Measurements from ENCODE around the gene ONECUT1. TPM values are rescaled to one million over a fixed set of nuclear protein-coding genes. Genes with fewer than 3 reads are reported as not detected.

The ONECUT1 gene
- total RNA-seq, 4 donors from 2014 or later, result not detected

GRCh38 chr15:52785672-52786406, 4.3 kb downstream of the ONECUT1 start:
- H3K27ac ChIP-seq, result no peak overlapping the region
- no peak for DNase-seq
- no peak for TF ChIP-seq CTCF (IDR thresholded peaks at IDR 0.05)
- TF ChIP-seq POLR2A (IDR thresholded peaks at IDR 0.05), result no peak
- H3K9me3 ChIP-seq, result no peaks in the 10 kb centered on the region
- intact Hi-C loops (cut with DNase I), result no loop called here
- no peaks in the 10 kb centered on the region for H3K36me3 ChIP-seq
- H3K27me3 ChIP-seq, result peaks cover 83% of the 10 kb centered on the region
- peaks cover 36 to 67% of the 10 kb centered on the region in 2 donors for H3K4me1 ChIP-seq
- 4 to 6% methylated on average over 20 to 24 of the region's 27 CpGs for WGBS, 2 donors
- H3K4me3 ChIP-seq (replicated peaks in 1 of 3), result no peak overlapping the region

- peaks cover 84% of the 10 kb centered on the region for H3K27me3 ChIP-seq
- no peak overlapping the region for H3K4me3 ChIP-seq (replicated peaks in 1 of 3)
- DNase-seq, result no peak
- H3K4me1 ChIP-seq, result peaks cover 32 to 62% of the 10 kb centered on the region in 2 donors
- no peaks in the 10 kb centered on the region for H3K9me3 ChIP-seq
- intact Hi-C loops (cut with DNase I), result no loop called here
- H3K27ac ChIP-seq, result no peak overlapping the region
- WGBS, 2 donors, result 3% methylated on average over 20 to 22 of the region's 64 CpGs
- H3K36me3 ChIP-seq, result no peaks in the 10 kb centered on the region
- TF ChIP-seq POLR2A (IDR thresholded peaks at IDR 0.05) (no peak), CTCF (IDR thresholded peaks at IDR 0.05) (no peak)
These were observed 5.1 kb downstream of the ONECUT1 start for GRCh38 chr15:52784799-52785671.

- H3K4me1 ChIP-seq, result peaks cover 25 to 56% of the 10 kb centered on the region in 2 donors
- TF ChIP-seq POLR2A (IDR thresholded peaks at IDR 0.05) (no peak), CTCF (IDR thresholded peaks at IDR 0.05) (peak in 3 of 6 experiments; percentile 16 to 28 (median 24))
- WGBS, 2 donors, result 2 to 5% methylated on average over 35 to 55 of the region's 57 CpGs
- DNase-seq, result no peak
- no peak overlapping the region for H3K27ac ChIP-seq
- no peaks in the 10 kb centered on the region for H3K9me3 ChIP-seq
- H3K27me3 ChIP-seq, result peaks cover 79% of the 10 kb centered on the region
- H3K4me3 ChIP-seq (replicated peaks in 1 of 3), result no peak overlapping the region
- intact Hi-C loops (cut with DNase I), result no loop called here
- H3K36me3 ChIP-seq, result no peaks in the 10 kb centered on the region
These were observed 6.0 kb downstream of the ONECUT1 start for GRCh38 chr15:52783929-52784798.

- 10 to 12% methylated on average over 28 to 34 of the region's 34 CpGs for WGBS, 2 donors
These were observed 6.8 kb downstream of the ONECUT1 start for GRCh38 chr15:52783191-52783829.

More at GRCh38 chr15:52783191-52783829, 6.8 kb downstream of the ONECUT1 start:
- peaks cover 19 to 47% of the 10 kb centered on the region in 2 donors for H3K4me1 ChIP-seq
- no peak overlapping the region for H3K27ac ChIP-seq
- H3K4me3 ChIP-seq (replicated peaks in 1 of 3), result no peak overlapping the region
- H3K27me3 ChIP-seq, result peaks cover 70% of the 10 kb centered on the region
- no peaks in the 10 kb centered on the region for H3K9me3 ChIP-seq
- TF ChIP-seq CTCF (IDR thresholded peaks at IDR 0.05) (no peak), POLR2A (IDR thresholded peaks at IDR 0.05) (no peak)
- H3K36me3 ChIP-seq, result no peaks in the 10 kb centered on the region
- intact Hi-C loops (cut with DNase I), result no loop called here
- DNase-seq, result peak in 1 of 2 donors; percentile 30

All from thyroid gland (tissue), 4 donors.